ENCODE measurements around the gene NDUFS2. TPM values are rescaled to one million over a fixed set of nuclear protein-coding genes. Genes with fewer than 3 reads are reported as not detected.
"Not testable (repeated sequence)": the region's sequence is repeated elsewhere in the genome, so short reads cannot be mapped to it uniquely, and the experiment has no call there.

NDUFS2 gene
- total RNA-seq, 1 experiment from 2014 or later: 94.9 TPM

- TF ChIP-seq REST (IDR thresholded peaks at IDR 0.05; ENCODE audit: insufficient read depth in 1 of 2, low read depth in 2 of 2, low read length in 1 of 2): no peak
- no peak for TF ChIP-seq SIN3A (IDR thresholded peaks at IDR 0.05; ENCODE audit: borderline replicate concordance, insufficient read depth, low read depth, low read length)
- TF ChIP-seq CTCF (IDR thresholded peaks at IDR 0.05): no peak
- no peak for TF ChIP-seq TCF7L2 (IDR thresholded peaks at IDR 0.05; ENCODE audit: low read depth, low read length)
- no peak for TF ChIP-seq POLR2AphosphoS5 (IDR thresholded peaks at IDR 0.05; ENCODE audit: low read depth, low read length)
- in situ Hi-C loops (cut with HindIII; ENCODE audit: low pct_unique_long_range_greater_than_20kb, low sequenced_read_pairs): no loop called here
- Histone ChIP-seq H3K9me3 (ENCODE audit: control insufficient read depth, insufficient read depth, low read depth, low read length) (no peaks in the 10 kb centered on the region), H3K4me1 (ENCODE audit: control insufficient read depth, insufficient read depth, low read length) (no peaks in the 10 kb centered on the region), H3K27ac (ENCODE audit: low read length) (no peak overlapping the region), H3K4me3 (ENCODE audit: low read depth in 2 of 2, low read length in 2 of 2) (no peak overlapping the region), H3K36me3 (ENCODE audit: control insufficient read depth, insufficient read depth, low read length) (no peaks in the 10 kb centered on the region), H3K27me3 (ENCODE audit: control insufficient read depth, insufficient read depth, low read length) (no peaks in the 10 kb centered on the region)
- ChIA-PET POLR2A (no interaction called here), CTCF (no interaction called here)
- DNase-seq (ENCODE audit: low read depth, low spot score) (no peak), ATAC-seq (no peak)
- intact Hi-C loops (cut with micrococcal nuclease; ENCODE audit: unreplicated experiment): no loop called here
- BruUV-seq (replicated peaks): no TSS peak
Observed at GRCh38 chr1:161251579-161251978, 49.4 kb downstream of the NDUFS2 start.

- peaks cover 11% of the 10 kb centered on the region for H3K27me3 ChIP-seq (ENCODE audit: control insufficient read depth, insufficient read depth, low read length)
- BruUV-seq (replicated peaks); CTCF ChIA-PET; DNase-seq (ENCODE audit: low read depth, low spot score); H3K4me3 ChIP-seq (ENCODE audit: low read depth in 2 of 2, low read length in 2 of 2); H3K27ac ChIP-seq (ENCODE audit: low read length); intact Hi-C loops (cut with micrococcal nuclease; ENCODE audit: unreplicated experiment); H3K36me3 ChIP-seq (ENCODE audit: control insufficient read depth, insufficient read depth, low read length); in situ Hi-C loops (cut with HindIII; ENCODE audit: low pct_unique_long_range_greater_than_20kb, low sequenced_read_pairs); H3K9me3 ChIP-seq (ENCODE audit: control insufficient read depth, insufficient read depth, low read depth, low read length); H3K4me1 ChIP-seq (ENCODE audit: control insufficient read depth, insufficient read depth, low read length); ATAC-seq; POLR2A ChIA-PET: not testable (repeated sequence)
Observed at GRCh38 chr1:161255302-161255701, 53.1 kb downstream of the NDUFS2 start.

- BruUV-seq (replicated peaks); CTCF ChIA-PET; H3K9me3 ChIP-seq (ENCODE audit: control insufficient read depth, insufficient read depth, low read depth, low read length); ATAC-seq; H3K4me1 ChIP-seq (ENCODE audit: control insufficient read depth, insufficient read depth, low read length); POLR2A ChIA-PET; H3K4me3 ChIP-seq (ENCODE audit: low read depth in 2 of 2, low read length in 2 of 2); DNase-seq (ENCODE audit: low read depth, low spot score); H3K27ac ChIP-seq (ENCODE audit: low read length); in situ Hi-C loops (cut with HindIII; ENCODE audit: low pct_unique_long_range_greater_than_20kb, low sequenced_read_pairs); intact Hi-C loops (cut with micrococcal nuclease; ENCODE audit: unreplicated experiment); H3K36me3 ChIP-seq (ENCODE audit: control insufficient read depth, insufficient read depth, low read length): not testable (repeated sequence)
- H3K27me3 ChIP-seq (ENCODE audit: control insufficient read depth, insufficient read depth, low read length): peaks cover 18% of the 10 kb centered on the region
Observed at GRCh38 chr1:161255955-161256520, 53.9 kb downstream of the NDUFS2 start.

- ATAC-seq; H3K9me3 ChIP-seq (ENCODE audit: control insufficient read depth, insufficient read depth, low read depth, low read length); intact Hi-C loops (cut with micrococcal nuclease; ENCODE audit: unreplicated experiment); in situ Hi-C loops (cut with HindIII; ENCODE audit: low pct_unique_long_range_greater_than_20kb, low sequenced_read_pairs); BruUV-seq (replicated peaks); H3K36me3 ChIP-seq (ENCODE audit: control insufficient read depth, insufficient read depth, low read length); H3K4me1 ChIP-seq (ENCODE audit: control insufficient read depth, insufficient read depth, low read length); H3K4me3 ChIP-seq (ENCODE audit: low read depth in 2 of 2, low read length in 2 of 2); POLR2A ChIA-PET; DNase-seq (ENCODE audit: low read depth, low spot score); H3K27ac ChIP-seq (ENCODE audit: low read length): not testable (repeated sequence)
- peaks cover 22% of the 10 kb centered on the region for H3K27me3 ChIP-seq (ENCODE audit: control insufficient read depth, insufficient read depth, low read length)
- CTCF ChIA-PET: interaction anchor here (0.5 kb wide), 1 partner anchor 33 kb away, joined by 3 read pairs; no protein-coding TSS in a partner anchor
Observed at GRCh38 chr1:161257109-161257508, 54.9 kb downstream of the NDUFS2 start.
